GM18517 (cell line): Measurements from ENCODE around the gene C4B.
"Not testable (repeated sequence)": the region's sequence is repeated elsewhere in the genome, so short reads cannot be mapped to it uniquely, and the experiment has no call there.

Experiments
- ATAC-seq: cut with Tn5 transposase; IDR thresholded peaks from one replicate; pipeline ENCODE4 v1.9.1; 2021; ENCODE audit warnings: mild to moderate bottlenecking, moderate library complexity; ENCODE audit not compliant: unreplicated experiment

C4B gene

GRCh38 chr6:32050562-32050961, 36.0 kb downstream of the C4B start:
- ATAC-seq, result no peak

- ATAC-seq, result not testable (repeated sequence)
Measured at GRCh38 chr6:32052626-32053025, 38.0 kb downstream of the C4B start.

GRCh38 chr6:32053314-32053713, 38.7 kb downstream of the C4B start:
- not testable (repeated sequence) for ATAC-seq

GRCh38 chr6:32055756-32056155, 41.2 kb downstream of the C4B start:
- ATAC-seq, result not testable (repeated sequence)

GRCh38 chr6:32056254-32056653, 41.7 kb downstream of the C4B start:
- no peak for ATAC-seq

- ATAC-seq, result no peak
Measured at GRCh38 chr6:32057966-32058365, 43.4 kb downstream of the C4B start.

- ATAC-seq, result no peak
Measured at GRCh38 chr6:32058511-32058963, 43.9 kb downstream of the C4B start.

- no peak for ATAC-seq
Measured at GRCh38 chr6:32060966-32061655, 46.5 kb downstream of the C4B start.

GRCh38 chr6:32064706-32065105, 50.1 kb downstream of the C4B start:
- no peak for ATAC-seq

GRCh38 chr6:32067521-32067920, 52.9 kb downstream of the C4B start:
- ATAC-seq, result not testable (repeated sequence)

GRCh38 chr6:32068315-32068714, 53.7 kb downstream of the C4B start:
- not testable (repeated sequence) for ATAC-seq

- ATAC-seq, result no peak
Measured at GRCh38 chr6:32068867-32069266, 54.3 kb downstream of the C4B start.

- ATAC-seq, result no peak
Measured at GRCh38 chr6:32069460-32069859, 54.9 kb downstream of the C4B start.

- ATAC-seq, result no peak
Measured at GRCh38 chr6:32069878-32070515, 55.4 kb downstream of the C4B start.

GRCh38 chr6:32070814-32071543, 56.4 kb downstream of the C4B start:
- no peak for ATAC-seq

GRCh38 chr6:32073101-32073500, 58.5 kb downstream of the C4B start:
- no peak for ATAC-seq

GRCh38 chr6:32073613-32074012, 59.0 kb downstream of the C4B start:
- ATAC-seq, result no peak

GRCh38 chr6:32074996-32075532, 60.5 kb downstream of the C4B start:
- no peak for ATAC-seq

- no peak for ATAC-seq
Measured at GRCh38 chr6:32075781-32076180, 61.2 kb downstream of the C4B start.

- ATAC-seq, result no peak
Measured at GRCh38 chr6:32076321-32076809, 61.8 kb downstream of the C4B start.

GRCh38 chr6:32079566-32080290, 65.1 kb downstream of the C4B start:
- no peak for ATAC-seq
